Suprapubic skin (tissue), 3 donors: ENCODE measurements around the gene ST8SIA4.

Experiments used
- CTCF ChIP-seq, 2 donors: fragments of 200-600 bp in 1 of 2; fragments of 450-650 bp in 1 of 2; sonication (generic) in 1 of 2; IDR thresholded peaks; one replicate each; pipeline ENCODE4 v1.5.1; 2016 to 2019; ENCODE audit warnings: antibody characterized with exemption in 2 of 2, mild to moderate bottlenecking in 1 of 2, moderate library complexity in 1 of 2
- EP300 ChIP-seq: sonication (generic); formaldehyde crosslinking; IDR thresholded peaks from one replicate; pipeline ENCODE4 v1.6.1; 2017; ENCODE audit warnings: antibody characterized with exemption
- POLR2A ChIP-seq, 2 donors: fragments of 450-650 bp; IDR thresholded peaks; one replicate each; pipeline ENCODE4 v1.6.1; 2017; ENCODE audit warnings: antibody characterized with exemption in 2 of 2, mild to moderate bottlenecking in 2 of 2, moderate library complexity in 2 of 2

- no peak for TF ChIP-seq CTCF (IDR thresholded peaks at IDR 0.05)
- TF ChIP-seq POLR2A (IDR thresholded peaks at IDR 0.05), result no peak
- TF ChIP-seq EP300, result no peak
Measured at GRCh38 chr5:100792781-100793180, 110.3 kb downstream of the ST8SIA4 start.
